GM23248 (cell line): Measurements from ENCODE around the gene KCNT1. TPM values are rescaled to one million over a fixed set of nuclear protein-coding genes. Genes with fewer than 3 reads are reported as not detected.

Source experiments
- DNase-seq: peaks from one replicate; pipeline ENCODE4 v3.0.0-alpha.2; 2015
- H2AFZ ChIP-seq: fragments of 200-600 bp; sonication (generic); 2 replicates; pipeline ENCODE4 v1.6.1; 2016; ENCODE audit warnings: antibody characterized with exemption
- H3F3A ChIP-seq: fragments of 200-600 bp; sonication (generic); 2 replicates; pipeline ENCODE4 v1.6.1; 2016; ENCODE audit warnings: mild to moderate bottlenecking, antibody characterized with exemption, mixed run types; ENCODE audit not compliant: insufficient read depth
- H3K27ac ChIP-seq: fragments of 200-600 bp; sonication (generic); 2 replicates; pipeline ENCODE4 v1.5.1; 2016; ENCODE audit warnings: mild to moderate bottlenecking
- H3K27me3 ChIP-seq: fragments of 200-600 bp; sonication (generic); replicated peaks from 2 replicates; pipeline ENCODE4 v1.6.1; 2016; ENCODE audit warnings: mild to moderate bottlenecking; ENCODE audit not compliant: insufficient read depth
- H3K36me3 ChIP-seq: fragments of 200-600 bp; sonication (generic); 2 replicates; pipeline ENCODE4 v1.6.1; 2016; ENCODE audit warnings: low read depth, mild to moderate bottlenecking
- H3K4me1 ChIP-seq: fragments of 200-600 bp; sonication (generic); 2 replicates; pipeline ENCODE4 v1.6.1; 2016; ENCODE audit warnings: mild to moderate bottlenecking; ENCODE audit not compliant: insufficient read depth
- H3K4me2 ChIP-seq: fragments of 200-600 bp; sonication (generic); one replicate; pipeline ENCODE4 v1.6.1; 2016; ENCODE audit warnings: mild to moderate bottlenecking; ENCODE audit not compliant: unreplicated experiment
- H3K4me3 ChIP-seq: fragments of 200-600 bp; sonication (generic); 2 replicates; pipeline ENCODE4 v1.5.1; 2016; ENCODE audit warnings: mild to moderate bottlenecking
- H3K79me2 ChIP-seq: fragments of 200-600 bp; sonication (generic); 2 replicates; pipeline ENCODE4 v1.6.1; 2016; ENCODE audit warnings: mild to moderate bottlenecking; ENCODE audit not compliant: insufficient read depth
- H3K9ac ChIP-seq: fragments of 200-600 bp; sonication (generic); 2 replicates; pipeline ENCODE4 v1.6.1; 2016; ENCODE audit warnings: mild to moderate bottlenecking
- H3K9me2 ChIP-seq: fragments of 200-600 bp; sonication (generic); 2 replicates; pipeline ENCODE4 v1.6.1; 2016; ENCODE audit warnings: mixed run types, mild to moderate bottlenecking, moderate library complexity; ENCODE audit not compliant: insufficient read depth
- H3K9me3 ChIP-seq: fragments of 200-600 bp; sonication (generic); one replicate; pipeline ENCODE4 v1.6.1; 2017; ENCODE audit warnings: low read depth
- H4K20me1 ChIP-seq: fragments of 200-600 bp; sonication (generic); 2 replicates; pipeline ENCODE4 v1.6.0; 2016; ENCODE audit not compliant: insufficient read depth
- EZH2 ChIP-seq: fragments of 200-600 bp; sonication (generic); IDR thresholded peaks from 2 replicates; pipeline ENCODE4 v1.6.1; 2018; ENCODE audit warnings: antibody characterized with exemption, mild to moderate bottlenecking; ENCODE audit not compliant: insufficient read depth, poor library complexity, severe bottlenecking
- EZH2phosphoT487 ChIP-seq: fragments of 200-600 bp; sonication (generic); IDR thresholded peaks from 2 replicates; pipeline ENCODE4 v1.6.1; 2018; ENCODE audit warnings: antibody characterized with exemption, moderate library complexity, mild to moderate bottlenecking, low read depth; ENCODE audit not compliant: insufficient read depth
- WGBS, 2 experiments: methylation state at CpG; one replicate each; pipeline ENCODE4 v1.1.6; 2015 to 2017; ENCODE audit warnings: low lambda C conversion rate in 2 of 2, low coverage in 1 of 2; ENCODE audit errors: missing lambda C conversion rate in 2 of 2; 5-methylcytosine and 5-hydroxymethylcytosine counted together
- in situ Hi-C: fragments of 300-500 bp; cut with MboI; formaldehyde crosslinking; loops from 2 replicates; pipeline ENCODE4 v1.15.0; 2020
- polyA plus RNA-seq: library from polyadenylated mRNA; unstranded; fragments of >200 nt; fragmentation: Nextera tagmentation; extraction: Ambion mirVana; gene quantifications from 2 replicates; pipeline ENCODE4 v1.2.1, GENCODE V29; 2016
- total RNA-seq: library from RNA; depleted of rRNA; stranded (reverse); fragments of >200 nt; shearing (Covaris generic); gene quantifications from 2 replicates; pipeline ENCODE4 v1.2.3, GENCODE V29; 2014

KCNT1 gene
- total and polyA plus RNA-seq, 2 experiments from 2014 or later: not detected

DNA sequence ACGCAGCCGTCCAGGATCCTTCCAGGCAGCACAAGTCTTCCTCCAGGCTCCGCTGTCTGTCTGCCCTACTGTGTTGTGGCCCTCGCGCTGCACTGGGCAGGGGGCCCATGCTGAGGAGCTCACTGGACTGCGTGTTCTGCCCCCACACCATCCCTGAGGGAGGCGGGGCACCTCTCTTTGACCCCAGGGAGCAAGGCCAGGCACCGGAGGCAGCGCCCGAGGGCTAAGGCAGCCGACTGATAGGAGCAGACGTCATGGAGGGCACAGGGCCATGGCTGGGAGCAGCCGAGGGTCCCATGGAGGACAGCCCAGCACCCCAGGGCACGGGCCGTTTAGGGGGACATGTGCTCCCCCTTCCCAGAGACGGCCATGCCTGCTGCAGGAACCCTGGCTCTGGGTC lies 46.7 kb downstream of the KCNT1 start:
- no peaks in the 10 kb centered on the region for H3K27me3 ChIP-seq
- no peak overlapping the region for H3K27ac ChIP-seq
- H3K79me2 ChIP-seq: no peaks in the 10 kb centered on the region
- H3F3A ChIP-seq: no peaks in the 10 kb centered on the region
- H3K4me1 ChIP-seq: no peaks in the 10 kb centered on the region
- in situ Hi-C loops: no loop called here
- H4K20me1 ChIP-seq: no peaks in the 10 kb centered on the region
- no peak overlapping the region for H2AFZ ChIP-seq
- H3K36me3 ChIP-seq: no peaks in the 10 kb centered on the region
- 60 to 61% methylated on average over 12 to 16 of the region's 16 CpGs for WGBS, 2 experiments
- H3K4me3 ChIP-seq: no peak overlapping the region
- no peak overlapping the region for H3K9ac ChIP-seq
- no peaks in the 10 kb centered on the region for H3K9me3 ChIP-seq
- no peak for DNase-seq
- no peak overlapping the region for H3K4me2 ChIP-seq
- no peaks in the 10 kb centered on the region for H3K9me2 ChIP-seq
- TF ChIP-seq EZH2phosphoT487 (no peak), EZH2 (no peak)

DNA sequence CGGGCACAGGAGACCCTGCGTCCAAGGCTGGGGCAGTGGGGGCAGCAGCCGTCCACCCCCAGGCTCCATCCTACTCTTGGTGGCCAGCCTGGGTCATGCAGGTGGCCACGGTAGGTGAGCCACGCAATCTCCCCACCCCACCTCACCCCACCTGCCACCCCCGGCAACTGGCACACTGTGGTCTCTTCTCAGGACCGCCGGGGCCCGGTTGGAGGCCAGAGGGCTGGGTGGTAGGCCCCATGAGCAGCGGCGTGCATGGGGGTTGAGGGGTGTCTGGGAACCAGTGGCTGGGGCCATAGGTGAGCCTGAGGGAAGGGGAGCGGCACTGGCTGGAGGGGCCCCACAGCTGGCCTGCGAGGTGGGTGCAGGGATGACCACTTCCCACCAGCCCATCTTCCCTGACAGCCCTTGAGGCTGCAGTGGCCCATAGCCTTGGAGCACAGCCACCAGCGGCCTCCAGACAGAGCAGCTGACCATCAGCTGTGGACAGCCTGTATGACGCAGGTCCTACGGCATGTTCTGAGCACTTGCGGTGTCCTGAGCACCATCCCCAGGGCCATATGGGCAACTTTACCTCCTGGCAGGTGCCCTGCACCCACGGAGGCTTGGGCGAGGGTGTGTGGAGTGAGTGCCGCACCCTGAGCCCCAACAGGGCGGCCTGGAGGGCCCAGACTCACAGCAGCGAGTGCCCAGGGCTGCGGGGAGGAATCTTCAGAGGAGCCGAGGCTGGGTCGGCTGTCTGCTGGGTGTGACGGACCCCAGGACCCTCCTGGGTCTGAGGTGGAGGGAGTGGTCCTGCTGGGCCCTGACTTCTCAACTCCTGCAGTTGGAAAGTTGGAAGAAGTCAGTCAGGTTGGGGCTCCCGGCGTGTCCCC lies 47.4 kb downstream of the KCNT1 start:
- H3F3A ChIP-seq: no peaks in the 10 kb centered on the region
- H3K27me3 ChIP-seq: no peaks in the 10 kb centered on the region
- TF ChIP-seq EZH2phosphoT487 (no peak), EZH2 (no peak)
- no peak overlapping the region for H2AFZ ChIP-seq
- H3K4me2 ChIP-seq: no peak overlapping the region
- no peak overlapping the region for H3K9ac ChIP-seq
- H3K27ac ChIP-seq: no peak overlapping the region
- no peaks in the 10 kb centered on the region for H3K4me1 ChIP-seq
- 57 to 60% methylated on average over 24 to 28 of the region's 28 CpGs for WGBS, 2 experiments
- no peaks in the 10 kb centered on the region for H3K79me2 ChIP-seq
- H3K9me2 ChIP-seq: no peaks in the 10 kb centered on the region
- H4K20me1 ChIP-seq: no peaks in the 10 kb centered on the region
- DNase-seq: no peak
- in situ Hi-C loops: no loop called here
- no peaks in the 10 kb centered on the region for H3K9me3 ChIP-seq
- H3K36me3 ChIP-seq: no peaks in the 10 kb centered on the region
- H3K4me3 ChIP-seq: no peak overlapping the region

DNA sequence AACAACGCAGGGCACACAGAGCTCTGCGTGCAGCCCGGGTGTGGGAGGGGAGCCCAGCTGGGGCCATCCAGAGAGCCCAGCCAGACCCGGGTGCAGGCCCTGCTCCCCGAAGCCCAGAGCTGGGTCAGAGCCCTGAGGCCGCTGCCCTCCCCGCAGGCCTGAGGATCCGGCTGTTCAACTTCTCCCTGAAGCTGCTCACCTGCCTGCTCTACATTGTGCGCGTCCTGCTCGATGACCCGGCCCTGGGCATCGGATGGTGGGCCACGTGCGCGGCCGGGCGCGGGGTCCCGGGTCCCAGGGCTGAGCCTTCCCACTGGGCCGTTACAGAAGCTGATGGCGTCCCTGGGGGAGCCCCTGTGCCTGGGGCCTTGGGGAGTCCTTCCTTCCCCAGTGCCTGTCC lies 48.8 kb downstream of the KCNT1 start:
- Histone ChIP-seq H3K27ac (no peak overlapping the region), H3K36me3 (no peaks in the 10 kb centered on the region), H3F3A (no peaks in the 10 kb centered on the region), H3K9me2 (no peaks in the 10 kb centered on the region), H3K4me2 (no peak overlapping the region), H3K9ac (no peak overlapping the region), H3K27me3 (no peaks in the 10 kb centered on the region), H3K79me2 (no peaks in the 10 kb centered on the region), H3K4me1 (no peaks in the 10 kb centered on the region), H3K4me3 (no peak overlapping the region), H3K9me3 (no peaks in the 10 kb centered on the region), H2AFZ (no peak overlapping the region), H4K20me1 (no peaks in the 10 kb centered on the region)
- no peak for DNase-seq
- 66 to 73% methylated on average over 16 to 22 of the region's 22 CpGs for WGBS, 2 experiments
- in situ Hi-C loops: no loop called here
- TF ChIP-seq EZH2phosphoT487 (no peak), EZH2 (no peak)

DNA sequence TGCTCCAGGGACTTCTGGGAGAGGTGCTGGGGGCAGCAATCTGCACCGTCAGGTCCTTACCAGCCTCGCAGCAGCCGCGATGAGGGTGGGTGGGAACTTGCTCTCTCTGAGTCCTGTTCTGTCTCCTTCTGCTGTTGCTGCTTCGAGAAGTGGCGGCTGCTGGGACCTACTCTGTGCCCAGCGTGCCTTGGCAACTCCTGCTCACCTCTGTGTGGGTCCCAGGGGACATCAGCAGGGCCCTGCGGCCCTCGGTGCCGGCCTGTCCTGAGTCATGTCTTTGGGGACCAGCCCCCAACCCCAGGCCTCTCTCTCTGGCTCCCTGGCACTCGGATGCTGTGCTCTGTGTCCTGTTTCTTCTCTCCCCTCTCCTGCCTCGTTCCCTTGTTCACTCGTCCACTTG lies 49.5 kb downstream of the KCNT1 start:
- TF ChIP-seq EZH2: no peak
- TF ChIP-seq EZH2phosphoT487: no peak
- no peaks in the 10 kb centered on the region for H3K9me2 ChIP-seq
- H3K9ac ChIP-seq: no peak overlapping the region
- no peak for DNase-seq
- no peak overlapping the region for H3K4me2 ChIP-seq
- no peaks in the 10 kb centered on the region for H3K9me3 ChIP-seq
- WGBS, 2 experiments: 40 to 48% methylated on average over 12 to 13 of the region's 13 CpGs
- in situ Hi-C loops: no loop called here
- H3K4me3 ChIP-seq: no peak overlapping the region
- no peaks in the 10 kb centered on the region for H3F3A ChIP-seq
- no peaks in the 10 kb centered on the region for H4K20me1 ChIP-seq
- no peaks in the 10 kb centered on the region for H3K79me2 ChIP-seq
- H3K36me3 ChIP-seq: no peaks in the 10 kb centered on the region
- H3K4me1 ChIP-seq: no peaks in the 10 kb centered on the region
- H3K27me3 ChIP-seq: no peaks in the 10 kb centered on the region
- no peak overlapping the region for H2AFZ ChIP-seq
- no peak overlapping the region for H3K27ac ChIP-seq
